Mesendoderm (in vitro differentiated cells): ENCODE results near the gene LRRTM2. TPM values are rescaled to one million over a fixed set of nuclear protein-coding genes. Genes with fewer than 3 reads are reported as not detected.
"Not testable (repeated sequence)": the region's sequence is repeated elsewhere in the genome, so short reads cannot be mapped to it uniquely, and the experiment has no call there.

Source experiments
- DNase-seq: peaks from one replicate; pipeline ENCODE4 v3.0.0; 2013
- H2AK5ac ChIP-seq: 2 replicates; pipeline ENCODE4 v1.6.1; 2013; ENCODE audit warnings: low read length, inconsistent platforms
- H2BK120ac ChIP-seq: 2 replicates; pipeline ENCODE4 v1.6.1; 2013; ENCODE audit warnings: low read depth, mild to moderate bottlenecking, low read length, moderate library complexity, mixed read lengths
- H2BK15ac ChIP-seq: replicated peaks from 2 replicates; pipeline ENCODE4 v1.6.1; 2013; ENCODE audit warnings: low read depth, mild to moderate bottlenecking, moderate library complexity
- H2BK5ac ChIP-seq: 2 replicates; pipeline ENCODE4 v1.6.1; 2013; ENCODE audit warnings: low read length, inconsistent platforms
- H3K18ac ChIP-seq: 2 replicates; pipeline ENCODE4 v1.6.1; 2013; ENCODE audit warnings: mild to moderate bottlenecking, low read length, mixed read lengths
- H3K23ac ChIP-seq: one replicate; pipeline ENCODE4 v1.6.1; 2013; ENCODE audit warnings: low read length
- H3K27ac ChIP-seq: 2 replicates; pipeline ENCODE4 v1.5.1; 2013; ENCODE audit warnings: low read depth, mild to moderate bottlenecking, inconsistent platforms, low read length, moderate library complexity
- H3K27me3 ChIP-seq: 2 replicates; pipeline ENCODE4 v1.6.1; 2013; ENCODE audit warnings: low read length, control low read depth, mild to moderate bottlenecking, inconsistent platforms; ENCODE audit not compliant: insufficient read depth, poor library complexity
- H3K36me3 ChIP-seq: 2 replicates; pipeline ENCODE4 v1.6.1; 2013; ENCODE audit warnings: low read length, inconsistent platforms; ENCODE audit not compliant: control insufficient read depth, insufficient read depth
- H3K4ac ChIP-seq: one replicate; pipeline ENCODE4 v1.6.1; 2013; ENCODE audit warnings: low read depth, mild to moderate bottlenecking, low read length, moderate library complexity
- H3K4me1 ChIP-seq: 2 replicates; pipeline ENCODE4 v1.6.1; 2013; ENCODE audit warnings: low read depth, low read length, inconsistent platforms; ENCODE audit not compliant: control insufficient read depth
- H3K4me2 ChIP-seq: 2 replicates; pipeline ENCODE4 v1.6.1; 2013; ENCODE audit warnings: low read length
- H3K4me3 ChIP-seq: 2 replicates; pipeline ENCODE4 v1.5.1; 2013; ENCODE audit warnings: mild to moderate bottlenecking, low read length
- H3K56ac ChIP-seq: one replicate; pipeline ENCODE4 v1.6.1; 2013; ENCODE audit warnings: low read length
- H3K79me1 ChIP-seq: 2 replicates; pipeline ENCODE4 v1.6.1; 2013; ENCODE audit warnings: low read length, inconsistent platforms
- H3K79me2 ChIP-seq: 2 replicates; pipeline ENCODE4 v1.6.1; 2013; ENCODE audit warnings: mild to moderate bottlenecking, low read length; ENCODE audit not compliant: control insufficient read depth, insufficient read depth
- H3K9ac ChIP-seq: 2 replicates; pipeline ENCODE4 v1.6.1; 2013; ENCODE audit warnings: low read length, inconsistent platforms
- H4K5ac ChIP-seq: one replicate; pipeline ENCODE4 v1.6.1; 2013; ENCODE audit warnings: low read length
- H4K8ac ChIP-seq: one replicate; pipeline ENCODE4 v1.6.1; 2013; ENCODE audit warnings: low read depth, mild to moderate bottlenecking, control low read depth, low read length, moderate library complexity
- WGBS: extraction: QIAGEN DNeasy Blood & Tissue Kit; methylation state at CpG from one replicate; pipeline ENCODE4 v1.1.7; 2013; ENCODE audit warnings: low lambda C conversion rate, missing lambda C conversion rate; ENCODE audit not compliant: insufficient coverage; ENCODE audit errors: extremely low coverage; 5-methylcytosine and 5-hydroxymethylcytosine counted together
- polyA plus RNA-seq, 2 experiments: library from polyadenylated mRNA; stranded (reverse); fragments of 200-250 nt; gene quantifications; one replicate each; pipeline ENCODE4 v1.2.3, GENCODE V29; 2013

Gene LRRTM2
- polyA plus RNA-seq (2013, experiment 1 of 2), result not detected
- polyA plus RNA-seq (2013, experiment 2 of 2), result not detected

- Histone ChIP-seq H4K5ac (no peak within 1 kb of the TSS), H3K79me1 (peaks cover 23% of the 10 kb centered on the region), H3K4me1 (peaks cover 2% of the 10 kb centered on the region), H2AK5ac (no peak within 1 kb of the TSS), H3K18ac (no peak within 1 kb of the TSS), H3K4me3 (no peak within 1 kb of the TSS), H3K4me2 (no peak within 1 kb of the TSS), H2BK5ac (no peak within 1 kb of the TSS), H3K79me2 (peaks cover 29% of the 10 kb centered on the region), H3K9ac (no peak within 1 kb of the TSS), H3K27me3 (no peaks in the 10 kb centered on the region), H3K36me3 (no peaks in the 10 kb centered on the region), H2BK15ac (no peak within 1 kb of the TSS), H4K8ac (no peak within 1 kb of the TSS), H2BK120ac (no peak within 1 kb of the TSS), H3K56ac (no peak within 1 kb of the TSS), H3K4ac (no peak within 1 kb of the TSS), H3K23ac (peak within 1 kb of the TSS; percentile 45), H3K27ac (no peak within 1 kb of the TSS)
- DNase-seq, result no peak
- no CpG with 5 or more reads among the region's 18 CpGs for WGBS
These were observed at the start of gene LRRTM2 for GRCh38 chr5:138874771-138875551. Gene LRRTM2 (minus strand): TSS chr5:138875335. CDS start chr5:138874911, 424 bp downstream.

GRCh38 chr5:138922494-138922893, 47.4 kb upstream of the LRRTM2 start:
- Histone ChIP-seq H3K36me3 (peaks cover 11% of the 10 kb centered on the region), H2BK120ac (no peak overlapping the region), H3K18ac (no peak overlapping the region), H2BK5ac (no peak overlapping the region), H3K27ac (no peak overlapping the region), H4K5ac (no peak overlapping the region), H4K8ac (no peak overlapping the region), H3K4ac (no peak overlapping the region), H3K4me2 (no peak overlapping the region), H3K27me3 (no peaks in the 10 kb centered on the region), H3K23ac (no peak overlapping the region), H3K4me1 (no peaks in the 10 kb centered on the region), H3K9ac (no peak overlapping the region), H3K79me1 (no peaks in the 10 kb centered on the region), H3K79me2 (no peaks in the 10 kb centered on the region), H2BK15ac (no peak overlapping the region), H2AK5ac (no peak overlapping the region), H3K56ac (no peak overlapping the region), H3K4me3 (no peak overlapping the region)
- WGBS, result no CpG with 5 or more reads among the region's 2 CpGs
- DNase-seq, result no peak

- not testable (repeated sequence) for H2BK120ac ChIP-seq, H2AK5ac ChIP-seq, H2BK15ac ChIP-seq, H3K4me1 ChIP-seq, H4K8ac ChIP-seq, H3K56ac ChIP-seq, H3K27ac ChIP-seq, DNase-seq, H3K79me1 ChIP-seq, H3K27me3 ChIP-seq, H3K4ac ChIP-seq, H3K9ac ChIP-seq, H3K4me2 ChIP-seq, H3K23ac ChIP-seq, H3K18ac ChIP-seq, H3K4me3 ChIP-seq, H2BK5ac ChIP-seq, H4K5ac ChIP-seq, H3K79me2 ChIP-seq
- WGBS, result no CpG with 5 or more reads among the region's 2 CpGs
- H3K36me3 ChIP-seq, result peaks cover 11% of the 10 kb centered on the region
These were observed 46.2 kb upstream of the LRRTM2 start for GRCh38 chr5:138921362-138921761.

GRCh38 chr5:138920181-138920580, 45.0 kb upstream of the LRRTM2 start:
- Histone ChIP-seq H2BK5ac (no peak overlapping the region), H2AK5ac (no peak overlapping the region), H3K4me3 (no peak overlapping the region), H3K56ac (no peak overlapping the region), H3K27me3 (no peaks in the 10 kb centered on the region), H2BK15ac (no peak overlapping the region), H3K18ac (no peak overlapping the region), H3K27ac (no peak overlapping the region), H3K4me2 (no peak overlapping the region), H4K5ac (no peak overlapping the region), H3K79me2 (no peaks in the 10 kb centered on the region), H4K8ac (no peak overlapping the region), H3K9ac (no peak overlapping the region), H3K36me3 (peaks cover 4% of the 10 kb centered on the region), H3K4me1 (no peaks in the 10 kb centered on the region), H2BK120ac (no peak overlapping the region), H3K4ac (no peak overlapping the region), H3K23ac (no peak overlapping the region), H3K79me1 (no peaks in the 10 kb centered on the region)
- no peak for DNase-seq
- no CpG with 5 or more reads among the region's 8 CpGs for WGBS

GRCh38 chr5:138918686-138919085, 43.6 kb upstream of the LRRTM2 start:
- no peaks in the 10 kb centered on the region for H3K79me1 ChIP-seq
- no peak overlapping the region for H3K4ac ChIP-seq
- no peak overlapping the region for H3K27ac ChIP-seq
- no peak overlapping the region for H3K23ac ChIP-seq
- no peak overlapping the region for H3K9ac ChIP-seq
- H3K4me1 ChIP-seq, result no peaks in the 10 kb centered on the region
- no peak overlapping the region for H2BK15ac ChIP-seq
- H2BK120ac ChIP-seq, result no peak overlapping the region
- DNase-seq, result no peak
- no peak overlapping the region for H4K8ac ChIP-seq
- no peak overlapping the region for H3K18ac ChIP-seq
- H2AK5ac ChIP-seq, result no peak overlapping the region
- H4K5ac ChIP-seq, result no peak overlapping the region
- H3K4me2 ChIP-seq, result no peak overlapping the region
- no peak overlapping the region for H2BK5ac ChIP-seq
- H3K4me3 ChIP-seq, result no peak overlapping the region
- no peaks in the 10 kb centered on the region for H3K27me3 ChIP-seq
- peaks cover 2% of the 10 kb centered on the region for H3K36me3 ChIP-seq
- no peak overlapping the region for H3K56ac ChIP-seq
- no peaks in the 10 kb centered on the region for H3K79me2 ChIP-seq
- no CpG with 5 or more reads among the region's 4 CpGs for WGBS

- Histone ChIP-seq H3K27me3 (no peaks in the 10 kb centered on the region), H4K5ac (no peak overlapping the region), H3K79me1 (no peaks in the 10 kb centered on the region), H2BK120ac (no peak overlapping the region), H3K4ac (no peak overlapping the region), H4K8ac (no peak overlapping the region), H3K56ac (no peak overlapping the region), H3K79me2 (no peaks in the 10 kb centered on the region), H3K36me3 (peaks cover 2% of the 10 kb centered on the region), H3K18ac (no peak overlapping the region), H3K9ac (no peak overlapping the region), H3K4me3 (no peak overlapping the region), H3K23ac (no peak overlapping the region), H2BK5ac (no peak overlapping the region), H2AK5ac (no peak overlapping the region), H3K4me1 (no peaks in the 10 kb centered on the region), H3K4me2 (no peak overlapping the region), H3K27ac (no peak overlapping the region), H2BK15ac (no peak overlapping the region)
- WGBS, result no CpG with 5 or more reads among the region's 3 CpGs
- no peak for DNase-seq
These were observed 39.2 kb upstream of the LRRTM2 start for GRCh38 chr5:138914338-138914737.
